ENCODE data around the gene GPR17.

The GPR17 gene

GRCh38 chr2:127657232-127657595, 11.3 kb downstream of the GPR17 start:
- no peak for DNase-seq

DNA sequence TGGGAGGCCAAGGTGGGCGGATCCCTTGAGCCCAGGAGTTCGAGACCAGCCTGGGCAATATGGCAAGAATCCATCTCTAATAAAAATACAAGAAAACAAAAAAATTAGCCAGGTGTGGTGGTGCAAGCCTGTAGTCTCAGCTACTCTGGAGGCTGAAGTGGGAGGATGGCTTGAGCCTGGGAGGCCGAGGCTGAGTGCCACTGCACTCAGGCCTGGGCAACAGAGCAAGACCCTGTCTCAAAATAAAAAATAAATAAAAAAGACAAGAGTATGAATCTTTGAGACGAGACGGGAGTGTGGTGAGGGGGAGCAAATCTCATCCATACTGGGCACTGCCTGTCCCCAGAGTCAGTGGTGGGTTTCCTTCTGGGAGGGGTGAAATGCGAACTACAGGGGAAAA, 12.2 kb downstream of the GPR17 start:
- no peak for DNase-seq

DNA sequence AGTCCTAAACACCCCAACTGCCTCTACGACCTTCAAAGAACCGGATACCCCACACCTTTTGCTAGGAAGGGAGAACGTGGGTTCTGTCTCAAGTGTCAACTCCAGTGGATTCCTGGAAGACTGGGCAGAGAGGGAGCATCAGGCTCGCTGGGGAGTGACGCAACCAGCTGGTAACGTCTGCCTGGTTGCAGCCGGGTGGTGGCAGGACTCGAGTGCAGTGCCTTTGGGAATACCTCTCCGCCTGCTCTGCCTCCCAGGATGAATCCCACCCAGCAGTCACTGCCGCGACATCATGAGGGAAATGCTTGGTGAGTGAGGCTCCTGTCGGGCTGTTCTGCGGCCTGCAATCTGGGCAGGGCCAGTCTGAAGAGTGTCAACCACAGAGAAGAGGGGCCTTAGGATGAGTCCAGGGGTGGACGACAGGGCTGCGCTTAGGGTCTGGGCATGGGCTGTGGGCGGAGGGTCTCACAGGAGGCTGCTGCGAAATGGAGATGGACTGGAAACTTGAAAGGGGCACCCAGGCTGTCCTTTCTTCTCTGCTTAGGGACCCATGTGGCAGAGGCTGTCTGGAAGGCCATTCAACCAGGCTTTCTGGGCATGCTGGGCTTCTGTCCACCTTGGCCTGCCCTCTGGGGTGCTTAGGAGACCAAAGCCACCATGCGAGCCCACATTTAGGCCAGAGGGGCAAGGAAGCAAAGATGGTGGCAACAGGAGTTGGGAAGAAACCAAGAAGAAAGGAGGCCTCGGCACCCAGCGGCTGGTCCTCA, 12.9 kb downstream of the GPR17 start:
- DNase-seq, result no peak

DNA sequence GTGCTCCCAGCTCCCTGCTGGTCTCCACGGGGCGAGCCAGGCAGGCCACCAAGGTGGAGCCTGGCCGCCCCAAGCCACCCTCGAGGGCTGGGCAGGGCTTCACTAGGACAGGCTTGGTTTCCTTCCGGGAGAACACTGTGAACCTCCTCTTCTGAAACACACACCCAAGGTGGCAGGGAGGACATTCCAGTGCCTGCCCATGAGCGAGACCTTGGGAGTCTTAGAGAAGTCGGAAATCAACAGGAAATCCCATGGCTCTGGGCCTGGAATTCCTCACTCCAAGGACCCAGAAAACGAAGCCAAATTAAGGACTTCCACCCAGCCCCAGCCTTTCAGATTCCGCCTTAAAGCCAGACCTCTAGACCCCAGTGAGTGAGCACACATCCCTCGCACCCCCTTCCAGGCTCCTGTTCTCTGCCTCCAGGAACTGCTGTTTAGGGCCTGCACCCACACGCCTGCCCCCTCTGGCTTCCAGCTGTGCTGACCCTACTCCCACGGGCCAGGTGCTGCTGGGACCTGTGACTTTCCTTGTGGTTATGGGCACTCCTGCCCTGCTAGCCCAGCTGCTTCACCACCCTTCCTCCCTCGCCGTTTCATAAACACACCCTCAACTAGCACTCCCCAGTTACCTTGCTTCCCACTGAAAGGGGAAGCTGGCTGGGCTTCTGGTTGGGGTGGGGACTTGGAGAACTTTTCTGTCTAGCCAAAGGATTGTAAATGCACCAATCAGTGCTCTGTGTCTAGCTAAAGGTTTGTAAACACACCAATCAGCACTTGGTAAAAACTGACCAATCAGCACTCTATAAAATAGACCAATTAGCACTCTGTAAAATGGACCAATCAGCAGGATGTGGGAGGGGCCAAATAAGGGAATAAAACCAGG, 13.7 kb downstream of the GPR17 start:
- DNase-seq, result no peak

- DNase-seq, result no peak
These were observed 14.3 kb downstream of the GPR17 start for GRCh38 chr2:127660291-127660578.

DNA sequence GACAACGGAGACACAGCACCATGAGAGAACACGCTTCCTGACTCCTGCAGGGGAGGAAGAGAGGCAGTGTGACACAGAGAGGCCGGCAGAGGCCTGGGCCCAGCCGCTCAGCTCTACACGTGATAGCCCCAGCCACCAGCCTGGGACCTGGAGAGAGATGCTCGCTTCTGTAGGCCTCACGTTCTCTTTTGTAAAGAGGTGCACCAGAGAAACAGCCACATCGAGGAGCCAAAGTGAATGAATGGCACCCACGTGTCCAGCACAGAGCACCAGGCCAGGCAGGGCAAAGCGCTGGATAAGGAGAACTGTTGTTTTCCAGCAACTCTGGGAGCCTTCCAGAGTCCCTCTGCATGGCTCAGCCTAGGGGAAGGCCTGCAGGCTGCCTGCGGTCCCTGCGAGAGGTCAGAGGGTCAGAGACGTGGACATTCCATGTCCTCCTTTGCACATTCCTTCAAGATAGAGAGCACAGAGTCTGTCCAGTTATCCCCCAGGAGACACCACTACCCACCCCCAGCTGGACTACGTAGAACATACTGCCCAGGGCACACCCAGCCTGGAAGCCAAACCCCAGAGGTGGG, 15.2 kb downstream of the GPR17 start:
- DNase-seq, result no peak

- no peak for DNase-seq
These were observed 16.1 kb downstream of the GPR17 start for GRCh38 chr2:127661949-127662510.

DNA sequence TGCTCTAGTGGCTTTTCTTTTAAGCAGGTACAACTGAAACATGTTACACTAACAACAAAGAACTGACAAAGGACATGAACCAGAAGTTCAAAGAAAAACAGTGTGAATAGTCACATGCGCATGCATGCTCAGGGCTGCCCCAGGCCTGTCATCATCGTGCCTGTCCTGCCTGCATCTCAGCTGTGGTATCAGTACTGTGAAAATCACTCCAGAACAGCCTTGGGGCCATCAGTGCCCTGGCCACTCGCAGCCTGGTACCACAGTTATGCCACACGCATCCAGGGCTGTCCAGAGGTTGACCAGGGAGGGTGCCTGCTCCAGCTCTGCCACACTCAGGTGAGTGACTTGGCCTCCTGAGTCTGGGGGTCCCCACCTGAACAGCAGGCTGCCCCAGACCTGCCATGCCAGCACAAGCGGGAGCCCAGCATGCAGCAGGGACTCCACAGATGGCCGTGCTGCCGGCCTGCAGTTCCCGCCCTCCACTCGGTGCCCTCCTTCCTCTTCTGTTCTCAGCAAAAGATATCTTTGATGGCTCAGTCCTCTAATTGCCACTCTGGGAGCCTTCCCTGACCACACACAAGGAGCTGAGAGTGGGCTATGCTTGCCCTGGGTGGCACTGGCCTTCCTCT, 17.1 kb downstream of the GPR17 start:
- no peak for DNase-seq

GRCh38 chr2:127663566-127664064, 17.7 kb downstream of the GPR17 start:
- no peak for DNase-seq

DNA sequence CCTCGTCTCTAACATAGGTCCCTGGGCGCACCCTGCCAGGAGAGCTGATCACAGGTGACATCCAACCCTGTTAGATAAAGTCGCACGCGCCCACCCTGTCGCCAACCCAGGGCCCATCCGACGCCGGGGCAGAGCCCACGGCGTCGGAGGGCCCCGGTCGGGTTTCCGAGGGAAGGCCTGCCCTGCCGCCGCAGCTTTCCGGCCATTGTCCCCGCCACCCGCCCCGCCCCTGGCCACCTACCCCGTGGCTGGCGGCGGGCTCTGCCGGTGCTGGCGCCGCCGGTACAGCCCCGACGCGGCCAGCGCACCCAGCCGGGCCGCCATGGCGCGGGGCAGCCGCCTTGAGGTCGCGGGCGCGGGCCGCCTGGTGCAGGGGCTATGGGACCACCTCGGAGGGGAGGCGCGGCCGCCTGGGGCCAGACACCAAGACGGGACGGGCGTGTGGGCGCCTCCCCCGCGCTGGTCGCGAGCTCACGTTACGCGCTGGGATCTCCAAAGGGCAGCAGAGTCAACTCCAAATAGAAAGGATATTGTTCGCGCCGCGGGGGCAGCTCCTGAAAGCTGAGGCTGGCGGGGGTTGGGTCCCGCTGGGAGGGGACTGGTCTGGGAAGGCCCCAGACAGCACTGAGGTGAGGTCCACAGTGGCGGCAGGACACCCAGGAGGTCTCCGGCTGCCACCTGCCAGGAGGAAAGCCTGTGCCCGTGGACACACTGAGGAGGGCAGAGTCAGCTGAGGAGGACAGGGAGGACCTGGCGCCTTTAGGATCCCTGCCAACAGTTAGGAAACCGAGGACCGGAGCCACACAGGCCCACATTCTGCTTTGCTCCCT, 18.3 kb downstream of the GPR17 start:
- no peak for DNase-seq

DNA sequence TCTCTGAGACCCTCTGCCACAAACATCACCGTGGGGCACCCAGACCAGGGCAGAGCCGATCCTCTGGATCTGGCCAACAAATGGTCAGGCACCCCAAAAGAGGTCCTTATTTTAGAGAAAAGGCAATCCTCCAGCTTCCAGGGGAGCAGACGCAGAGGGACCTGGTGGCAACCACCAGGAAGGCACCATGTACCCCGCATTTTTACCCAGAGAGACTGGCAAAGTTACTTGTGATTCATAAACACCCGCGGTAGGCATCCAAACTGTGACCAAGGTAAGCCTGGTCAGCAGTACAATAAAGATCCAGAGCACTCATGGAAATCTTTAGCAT, 18.9 kb downstream of the GPR17 start:
- DNase-seq, result no peak

- DNase-seq, result no peak
These were observed 19.4 kb downstream of the GPR17 start for GRCh38 chr2:127665267-127665893.

DNA sequence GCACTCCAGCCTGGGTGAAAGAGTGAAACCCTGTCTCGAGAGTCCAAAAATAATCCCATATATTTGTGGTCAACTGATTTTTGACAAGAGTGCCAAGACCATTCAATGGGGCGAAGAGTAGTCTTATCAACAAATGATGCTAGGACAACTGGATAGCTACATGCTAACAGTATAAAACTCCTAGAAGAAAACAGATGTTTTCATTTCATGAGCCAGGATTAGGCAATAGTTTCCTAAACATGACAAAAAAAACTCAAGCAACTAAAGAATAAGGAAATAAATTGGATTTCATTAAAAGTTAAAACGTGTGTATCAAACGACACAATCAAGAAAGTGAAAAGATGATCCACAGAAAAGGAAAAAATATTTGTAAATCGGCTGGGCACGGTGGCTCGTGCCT, 23.1 kb downstream of the GPR17 start:
- no peak for DNase-seq

DNA sequence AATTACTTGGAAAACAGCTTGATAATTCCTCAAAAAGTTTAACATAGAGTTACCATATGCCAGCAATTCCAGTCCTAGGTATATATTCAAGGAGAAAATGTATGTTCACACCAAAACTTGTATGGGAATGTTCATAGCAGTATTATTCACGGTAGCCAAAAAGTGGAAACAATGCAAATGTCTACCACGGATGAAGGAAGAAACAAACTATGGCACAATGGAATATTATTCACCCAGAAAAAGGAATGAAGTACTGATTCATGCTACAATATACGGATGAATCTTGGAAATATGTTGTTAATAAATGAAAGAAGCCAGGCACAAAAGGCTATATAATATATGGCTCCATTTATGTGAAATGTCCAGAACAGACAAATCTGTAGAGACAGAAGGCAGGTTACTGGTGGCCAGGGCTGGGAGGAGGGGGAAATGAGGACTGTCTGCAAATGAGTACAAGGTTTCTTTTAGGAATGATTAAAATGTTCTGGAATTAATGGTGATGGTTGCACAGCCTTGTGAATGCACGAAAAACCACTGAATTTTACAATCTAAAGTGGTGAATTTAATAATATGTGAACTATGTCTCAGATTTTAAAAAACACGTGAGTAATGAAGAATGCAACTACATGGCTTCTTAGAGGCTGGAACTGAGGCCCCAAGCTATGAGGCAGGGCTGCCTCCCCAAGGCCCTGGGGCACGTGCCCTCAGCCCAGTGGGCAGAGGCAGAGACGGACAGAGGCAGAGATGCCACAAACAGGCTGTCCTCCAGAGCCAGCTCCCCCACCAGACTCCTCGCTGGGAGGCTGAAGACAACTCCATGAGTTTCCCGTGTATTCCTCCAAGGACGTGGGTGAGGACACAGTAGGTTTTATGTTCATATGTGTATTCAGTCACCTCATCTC, 24.4 kb downstream of the GPR17 start:
- no peak for DNase-seq

- no peak for DNase-seq
These were observed 25.0 kb downstream of the GPR17 start for GRCh38 chr2:127670957-127671290.

GRCh38 chr2:127671557-127672302, 25.8 kb downstream of the GPR17 start:
- DNase-seq, result no peak

- no peak for DNase-seq
These were observed 26.6 kb downstream of the GPR17 start for GRCh38 chr2:127672341-127673224.

GRCh38 chr2:127673291-127674069, 27.5 kb downstream of the GPR17 start:
- no peak for DNase-seq
